Measurements from ENCODE around the gene ZNF616.
"Not testable (repeated sequence)": the region's sequence is repeated elsewhere in the genome, so short reads cannot be mapped to it uniquely, and the experiment has no call there.

The ZNF616 gene

GRCh38 chr19:52096416-52096815 lies 43.3 kb downstream of the ZNF616 start:
- not testable (repeated sequence) for H4K91ac ChIP-seq (ENCODE audit: low read depth, low read length, poor library complexity); H3K4ac ChIP-seq (ENCODE audit: low read length); H3K4me3 ChIP-seq (ENCODE audit: low read length in 2 of 2); DNase-seq (ENCODE audit: low spot score); H3K4me1 ChIP-seq (ENCODE audit: control insufficient read depth in 2 of 2, insufficient read depth in 1 of 2, low read depth in 1 of 2, low read length in 2 of 2); H3K27me3 ChIP-seq (ENCODE audit: control insufficient read depth in 3 of 3, insufficient read depth in 3 of 3, low read depth in 1 of 3, low read length in 3 of 3); H2BK15ac ChIP-seq (ENCODE audit: low read length); H2BK120ac ChIP-seq (ENCODE audit: low read depth, low read length); H3K9ac ChIP-seq (ENCODE audit: low read depth, low read length, poor library complexity); H3K14ac ChIP-seq (ENCODE audit: low read length); H4K8ac ChIP-seq (ENCODE audit: low read depth, low read length); H3K79me1 ChIP-seq (ENCODE audit: low read depth, low read length); H2BK12ac ChIP-seq (ENCODE audit: low read length); H3K4me2 ChIP-seq (ENCODE audit: insufficient read depth, low read length, poor library complexity, severe bottlenecking); H2BK5ac ChIP-seq (ENCODE audit: low read length); H3K18ac ChIP-seq (ENCODE audit: low read length); H2AK5ac ChIP-seq (ENCODE audit: low read depth, low read length); H3K27ac ChIP-seq (replicated peaks; ENCODE audit: low read length); H3K23ac ChIP-seq (ENCODE audit: low read depth, low read length, poor library complexity)
- H2AFZ ChIP-seq (ENCODE audit: low read length) = peak overlapping the region; percentile 80
- H3K9me3 ChIP-seq (replicated peaks in 1 of 2; ENCODE audit: control insufficient read depth in 2 of 2, insufficient read depth in 1 of 2, low read depth in 1 of 2, low read length in 2 of 2) = peaks cover 4 to 46% of the 10 kb centered on the region in 2 donors
- no CpG with 5 or more reads among the region's 3 CpGs for WGBS, 2 donors (ENCODE audit: extremely low coverage in 2 of 2, insufficient read length in 2 of 2, insufficient replicate concordance in 1 of 2)
- H3K36me3 ChIP-seq (replicated peaks in 1 of 2; ENCODE audit: control insufficient read depth in 2 of 2, insufficient read depth in 2 of 2, low read length in 2 of 2) = peaks cover 0 to 25% of the 10 kb centered on the region in 2 donors

GRCh38 chr19:52095172-52096014 lies 44.3 kb downstream of the ZNF616 start, which contains the start of gene ZNF841:
Gene ZNF841 (minus strand): TSS chr19:52095765. CDS start chr19:52084801, 10,964 bp downstream.
- DNase-seq (ENCODE audit: low spot score) = peak; percentile 69
- no peaks in the 10 kb centered on the region for H3K79me1 ChIP-seq (ENCODE audit: low read depth, low read length)
- no peak within 1 kb of the TSS for H4K8ac ChIP-seq (ENCODE audit: low read depth, low read length)
- no peak within 1 kb of the TSS for H3K27ac ChIP-seq (replicated peaks; ENCODE audit: low read length)
- peak within 1 kb of the TSS; percentile 78 for H3K4me2 ChIP-seq (ENCODE audit: insufficient read depth, low read length, poor library complexity, severe bottlenecking)
- H2AFZ ChIP-seq (ENCODE audit: low read length) = peak within 1 kb of the TSS; percentile 80
- peaks cover 0 to 2% (median 0%) of the 10 kb centered on the region in 3 experiments for H3K27me3 ChIP-seq (ENCODE audit: control insufficient read depth in 3 of 3, insufficient read depth in 3 of 3, low read depth in 1 of 3, low read length in 3 of 3)
- no peak within 1 kb of the TSS for H2BK12ac ChIP-seq (ENCODE audit: low read length)
- peaks cover 0 to 2% of the 10 kb centered on the region in 2 donors for H3K4me1 ChIP-seq (ENCODE audit: control insufficient read depth in 2 of 2, insufficient read depth in 1 of 2, low read depth in 1 of 2, low read length in 2 of 2)
- H3K18ac ChIP-seq (ENCODE audit: low read length) = peak within 1 kb of the TSS; percentile 71
- no peak within 1 kb of the TSS for H3K23ac ChIP-seq (ENCODE audit: low read depth, low read length, poor library complexity)
- H2BK120ac ChIP-seq (ENCODE audit: low read depth, low read length) = no peak within 1 kb of the TSS
- no peak within 1 kb of the TSS for H2BK5ac ChIP-seq (ENCODE audit: low read length)
- no peak within 1 kb of the TSS for H2AK5ac ChIP-seq (ENCODE audit: low read depth, low read length)
- H3K36me3 ChIP-seq (replicated peaks in 1 of 2; ENCODE audit: control insufficient read depth in 2 of 2, insufficient read depth in 2 of 2, low read length in 2 of 2) = peaks cover 0 to 34% of the 10 kb centered on the region in 2 donors
- no peak within 1 kb of the TSS for H4K91ac ChIP-seq (ENCODE audit: low read depth, low read length, poor library complexity)
- H3K4ac ChIP-seq (ENCODE audit: low read length) = no peak within 1 kb of the TSS
- H2BK15ac ChIP-seq (ENCODE audit: low read length) = no peak within 1 kb of the TSS
- H3K9ac ChIP-seq (ENCODE audit: low read depth, low read length, poor library complexity) = peak within 1 kb of the TSS; percentile 83
- no CpG with 5 or more reads among the region's 59 CpGs for WGBS, 2 donors (ENCODE audit: extremely low coverage in 2 of 2, insufficient read length in 2 of 2, insufficient replicate concordance in 1 of 2)
- H3K14ac ChIP-seq (ENCODE audit: low read length) = no peak within 1 kb of the TSS
- peaks cover 4 to 54% of the 10 kb centered on the region in 2 donors for H3K9me3 ChIP-seq (replicated peaks in 1 of 2; ENCODE audit: control insufficient read depth in 2 of 2, insufficient read depth in 1 of 2, low read depth in 1 of 2, low read length in 2 of 2)
- H3K4me3 ChIP-seq (ENCODE audit: low read length in 2 of 2) = peak within 1 kb of the TSS; percentile 66 to 97

- Histone ChIP-seq H3K4me3 (ENCODE audit: low read length in 2 of 2) (peak overlapping the region; percentile 66 to 97), H3K14ac (ENCODE audit: low read length) (no peak overlapping the region), H2BK120ac (ENCODE audit: low read depth, low read length) (no peak overlapping the region), H3K18ac (ENCODE audit: low read length) (no peak overlapping the region), H4K8ac (ENCODE audit: low read depth, low read length) (no peak overlapping the region), H2BK12ac (ENCODE audit: low read length) (no peak overlapping the region), H2BK15ac (ENCODE audit: low read length) (no peak overlapping the region), H3K9ac (ENCODE audit: low read depth, low read length, poor library complexity) (peak overlapping the region; percentile 83), H3K27ac (replicated peaks; ENCODE audit: low read length) (no peak overlapping the region), H2BK5ac (ENCODE audit: low read length) (no peak overlapping the region), H3K4me2 (ENCODE audit: insufficient read depth, low read length, poor library complexity, severe bottlenecking) (peak overlapping the region; percentile 78), H3K4ac (ENCODE audit: low read length) (no peak overlapping the region), H2AK5ac (ENCODE audit: low read depth, low read length) (no peak overlapping the region), H3K36me3 (replicated peaks in 1 of 2; ENCODE audit: control insufficient read depth in 2 of 2, insufficient read depth in 2 of 2, low read length in 2 of 2) (peaks cover 0 to 42% of the 10 kb centered on the region in 2 donors), H2AFZ (ENCODE audit: low read length) (peak overlapping the region; percentile 80), H3K9me3 (replicated peaks in 1 of 2; ENCODE audit: control insufficient read depth in 2 of 2, insufficient read depth in 1 of 2, low read depth in 1 of 2, low read length in 2 of 2) (peaks cover 7 to 62% of the 10 kb centered on the region in 2 donors), H3K79me1 (ENCODE audit: low read depth, low read length) (no peaks in the 10 kb centered on the region), H3K23ac (ENCODE audit: low read depth, low read length, poor library complexity) (no peak overlapping the region), H4K91ac (ENCODE audit: low read depth, low read length, poor library complexity) (no peak overlapping the region), H3K27me3 (ENCODE audit: control insufficient read depth in 3 of 3, insufficient read depth in 3 of 3, low read depth in 1 of 3, low read length in 3 of 3) (peaks cover 0 to 2% (median 0%) of the 10 kb centered on the region in 3 experiments), H3K4me1 (ENCODE audit: control insufficient read depth in 2 of 2, insufficient read depth in 1 of 2, low read depth in 1 of 2, low read length in 2 of 2) (peaks cover 0 to 2% of the 10 kb centered on the region in 2 donors)
- WGBS, 2 donors (ENCODE audit: extremely low coverage in 2 of 2, insufficient read length in 2 of 2, insufficient replicate concordance in 1 of 2) = no CpG with 5 or more reads among the region's 12 CpGs
- DNase-seq (ENCODE audit: low spot score) = no peak
Observed at GRCh38 chr19:52094526-52095130, 45.1 kb downstream of the ZNF616 start.

- Histone ChIP-seq H2AFZ (ENCODE audit: low read length) (no peak overlapping the region), H3K27me3 (ENCODE audit: control insufficient read depth in 3 of 3, insufficient read depth in 3 of 3, low read depth in 1 of 3, low read length in 3 of 3) (no peaks in the 10 kb centered on the region), H3K18ac (ENCODE audit: low read length) (no peak overlapping the region), H3K36me3 (replicated peaks in 1 of 2; ENCODE audit: control insufficient read depth in 2 of 2, insufficient read depth in 2 of 2, low read length in 2 of 2) (peaks cover 15 to 97% of the 10 kb centered on the region in 2 donors), H2BK120ac (ENCODE audit: low read depth, low read length) (no peak overlapping the region), H3K4ac (ENCODE audit: low read length) (no peak overlapping the region), H3K9ac (ENCODE audit: low read depth, low read length, poor library complexity) (no peak overlapping the region), H3K4me3 (ENCODE audit: low read length in 2 of 2) (no peak overlapping the region), H3K9me3 (replicated peaks in 1 of 2; ENCODE audit: control insufficient read depth in 2 of 2, insufficient read depth in 1 of 2, low read depth in 1 of 2, low read length in 2 of 2) (peaks cover 15 to 95% of the 10 kb centered on the region in 2 donors), H3K14ac (ENCODE audit: low read length) (no peak overlapping the region), H2BK12ac (ENCODE audit: low read length) (no peak overlapping the region), H2BK15ac (ENCODE audit: low read length) (no peak overlapping the region), H3K4me1 (ENCODE audit: control insufficient read depth in 2 of 2, insufficient read depth in 1 of 2, low read depth in 1 of 2, low read length in 2 of 2) (no peaks in the 10 kb centered on the region), H3K27ac (replicated peaks; ENCODE audit: low read length) (no peak overlapping the region), H4K8ac (ENCODE audit: low read depth, low read length) (no peak overlapping the region), H3K23ac (ENCODE audit: low read depth, low read length, poor library complexity) (no peak overlapping the region), H2AK5ac (ENCODE audit: low read depth, low read length) (no peak overlapping the region), H2BK5ac (ENCODE audit: low read length) (no peak overlapping the region), H3K4me2 (ENCODE audit: insufficient read depth, low read length, poor library complexity, severe bottlenecking) (no peak overlapping the region), H4K91ac (ENCODE audit: low read depth, low read length, poor library complexity) (no peak overlapping the region), H3K79me1 (ENCODE audit: low read depth, low read length) (no peaks in the 10 kb centered on the region)
- no peak for DNase-seq (ENCODE audit: low spot score)
Observed at GRCh38 chr19:52086481-52086880, 53.3 kb downstream of the ZNF616 start.
